ENCODE data around the gene RPS24. TPM values are rescaled to one million over a fixed set of nuclear protein-coding genes. Genes with fewer than 3 reads are reported as not detected.

The RPS24 gene
- total and polyA plus RNA-seq, 2 of the 8 experiments (the other 6 are each of a cell fraction or from before 2014, with no cell fraction given) = 2,128 to 3,943 TPM

- Histone ChIP-seq H2BK120ac (replicated peaks; ENCODE audit: low read depth, low read length) (no peak overlapping the region), H2BK20ac (ENCODE audit: low read length) (no peak overlapping the region), H3K27ac (ENCODE audit: low read depth, low read length) (no peak overlapping the region), H3K4me3 (ENCODE audit: extremely low read depth in 1 of 4, insufficient read depth in 2 of 4, low read depth in 3 of 4, low read length in 4 of 4) (no peak overlapping the region), H3K56ac (replicated peaks; ENCODE audit: insufficient read length, low read depth, low read length) (no peak overlapping the region), H3K36me3 (ENCODE audit: control insufficient read depth in 2 of 4, insufficient read depth in 4 of 4, low read length in 3 of 4) (no peaks in the 10 kb centered on the region), H3K79me2 (ENCODE audit: control insufficient read depth in 1 of 2, insufficient read depth in 2 of 2, low read length in 2 of 2) (no peaks in the 10 kb centered on the region), H4K8ac (ENCODE audit: extremely low read depth, insufficient read depth, low read length) (no peak overlapping the region), H3K4ac (replicated peaks; ENCODE audit: insufficient read length, low read depth, low read length) (no peak overlapping the region), H3K79me1 (ENCODE audit: low read depth, low read length) (no peaks in the 10 kb centered on the region), H3K23me2 (ENCODE audit: low read depth, low read length) (no peaks in the 10 kb centered on the region), H3K9ac (replicated peaks in 1 of 4; ENCODE audit: extremely low read depth in 1 of 4, low read depth in 3 of 4, low read length in 3 of 4) (no peak overlapping the region), H4K20me1 (replicated peaks in 1 of 2; ENCODE audit: control insufficient read depth in 1 of 2, insufficient read depth in 2 of 2, low read length in 2 of 2) (no peaks in the 10 kb centered on the region), H3K27me3 (replicated peaks in 1 of 4; ENCODE audit: control insufficient read depth in 3 of 4, extremely low read depth in 1 of 4, insufficient read depth in 3 of 4, low read length in 3 of 4) (no peaks in the 10 kb centered on the region), H3K18ac (ENCODE audit: extremely low read depth, low read length) (no peak overlapping the region), H4K5ac (ENCODE audit: insufficient read length, low read depth, low read length) (no peak overlapping the region), H3K4me1 (replicated peaks in 1 of 4; ENCODE audit: control insufficient read depth in 3 of 4, insufficient read depth in 4 of 4, low read length in 3 of 4) (peaks cover 0 to 4% (median 0%) of the 10 kb centered on the region in 4 experiments; a peak in 2 of 7 replicates), H3K23ac (ENCODE audit: insufficient read length) (no peak overlapping the region), H3K14ac (ENCODE audit: insufficient read length) (no peak overlapping the region), H2BK5ac (ENCODE audit: low read depth, low read length) (no peak overlapping the region), H2BK15ac (ENCODE audit: low read length) (no peak overlapping the region), H2AFZ (ENCODE audit: low read length) (no peak overlapping the region), H2AK5ac (ENCODE audit: low read depth, low read length) (no peak overlapping the region), H3K4me2 (ENCODE audit: insufficient read depth in 1 of 2, low read depth in 2 of 2, low read length in 2 of 2) (no peak overlapping the region), H3K9me3 (ENCODE audit: insufficient read depth in 2 of 2, low read depth in 1 of 2, low read length in 1 of 2) (no peaks in the 10 kb centered on the region), H2BK12ac (ENCODE audit: low read depth, low read length) (no peak overlapping the region), H4K91ac (replicated peaks; ENCODE audit: insufficient read length, low read length) (no peak overlapping the region)
- 98% methylated on average over 6 of the region's 6 CpGs; no CpG with 5 or more reads in 1 of the 2 experiments for WGBS, 2 experiments (ENCODE audit: extremely low coverage in 1 of 2, insufficient coverage in 1 of 2, insufficient read length in 1 of 2, insufficient replicate concordance in 2 of 2, low coverage in 1 of 2, low lambda C conversion rate in 2 of 2, missing lambda C conversion rate in 1 of 2)
- DNase-seq (ENCODE audit: low read depth in 1 of 2, low spot score in 2 of 2) (no peak), FAIRE-seq (no peak)
- POLR2A ChIA-PET (ENCODE audit: partially characterized antibody) = interaction anchor here (2.1 kb wide), 1 partner anchor 28 kb away, joined by 7 read pairs; no protein-coding TSS in a partner anchor
- CTCF ChIA-PET (ENCODE audit: partially characterized antibody) = interaction anchor here (0.6 to 1.6 kb wide), 3 partner anchors 14 to 95 kb away, joined by 3 to 4 read pairs (median 4); no protein-coding TSS in a partner anchor
- TF ChIP-seq RFX5 (IDR thresholded peaks at IDR 0.05; ENCODE audit: borderline replicate concordance, low read depth, low read length) = no peak
- no peak for TF ChIP-seq SRF (IDR thresholded peaks at IDR 0.05; ENCODE audit: low read depth, low read length)
- TF ChIP-seq TAF7 (optimal IDR thresholded peaks at IDR 0.05; ENCODE audit: borderline replicate concordance, low read depth, low read length) = no peak
- TF ChIP-seq TAF1 (IDR thresholded peaks at IDR 0.05; ENCODE audit: low read depth, low read length) = no peak
- no peak for TF ChIP-seq SAP30 (IDR thresholded peaks at IDR 0.05; ENCODE audit: insufficient read depth, insufficient replicate concordance, low read length)
- TF ChIP-seq POLR2AphosphoS5 (IDR thresholded peaks at IDR 0.05; ENCODE audit: low read depth, low read length) = no peak
- no peak for TF ChIP-seq EP300 (IDR thresholded peaks at IDR 0.05; ENCODE audit: borderline replicate concordance in 1 of 2, low read depth in 2 of 2, low read length in 2 of 2)
- no peak for TF ChIP-seq YY1 (IDR thresholded peaks at IDR 0.05; ENCODE audit: low read depth, low read length)
Observed at GRCh38 chr10:78069151-78069550, 35.5 kb downstream of the RPS24 start.
